ENCODE results near the gene IQCH. TPM values are rescaled to one million over a fixed set of nuclear protein-coding genes. Genes with fewer than 3 reads are reported as not detected.

IQCH gene
- total RNA-seq (2014; rRNA removed), result 4.1 and 4.8 TPM in 2 replicates
- 1.0 TPM for polyA plus RNA-seq (2012)

GRCh38 chr15:67254238-67255175 lies at the start of gene IQCH, which contains the start of gene AAGAB:
TSS of gene IQCH (plus strand) at chr15:67254786. CDS start at chr15:67254897, 111 bp downstream.
TSS of gene AAGAB (minus strand) at chr15:67254661. CDS start at chr15:67254631, 30 bp downstream.
- peak; percentile 97 for DNase-seq (ENCODE audit: low read depth)

GRCh38 chr15:67207555-67208207 lies 46.9 kb upstream of the IQCH start:
- no peak for DNase-seq (ENCODE audit: low read depth)

- no peak for DNase-seq (ENCODE audit: low read depth)
These were observed 46.2 kb upstream of the IQCH start for GRCh38 chr15:67208396-67208795.

DNA sequence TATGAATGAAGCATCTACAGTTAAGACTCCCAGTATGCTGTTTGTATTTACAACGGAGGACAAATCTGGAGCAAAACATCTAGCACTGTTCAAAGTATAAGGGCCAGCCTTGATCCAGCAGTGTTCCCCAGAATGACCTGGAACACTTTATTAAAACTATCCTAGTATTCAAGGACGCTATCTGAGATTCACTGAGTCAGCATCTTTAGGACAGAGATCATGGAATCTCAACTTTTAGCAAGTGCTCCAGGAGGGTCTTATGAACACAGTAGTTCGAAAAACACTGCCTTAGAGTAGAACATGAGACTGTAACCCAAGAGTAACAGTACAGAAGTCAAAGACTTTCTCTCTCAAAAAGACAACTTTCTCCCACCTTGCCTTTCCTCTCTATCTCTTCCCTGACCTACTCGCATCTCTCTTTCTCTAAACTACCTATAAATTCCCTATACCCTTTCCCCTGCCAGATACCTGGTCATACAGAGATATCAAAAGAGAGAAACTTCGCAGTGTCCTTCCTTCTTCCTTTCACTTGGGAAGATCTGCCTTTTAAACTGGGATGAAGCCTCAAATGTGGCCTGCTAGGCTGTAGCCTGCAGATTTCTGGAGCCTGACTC lies 43.9 kb upstream of the IQCH start:
- DNase-seq (ENCODE audit: low read depth), result no peak

GRCh38 chr15:67212684-67213367 lies 41.8 kb upstream of the IQCH start:
- DNase-seq (ENCODE audit: low read depth), result no peak

- no peak for DNase-seq (ENCODE audit: low read depth)
These were observed 39.5 kb upstream of the IQCH start for GRCh38 chr15:67215102-67215501.

GRCh38 chr15:67216859-67217258 lies 37.7 kb upstream of the IQCH start:
- DNase-seq (ENCODE audit: low read depth), result no peak

DNA sequence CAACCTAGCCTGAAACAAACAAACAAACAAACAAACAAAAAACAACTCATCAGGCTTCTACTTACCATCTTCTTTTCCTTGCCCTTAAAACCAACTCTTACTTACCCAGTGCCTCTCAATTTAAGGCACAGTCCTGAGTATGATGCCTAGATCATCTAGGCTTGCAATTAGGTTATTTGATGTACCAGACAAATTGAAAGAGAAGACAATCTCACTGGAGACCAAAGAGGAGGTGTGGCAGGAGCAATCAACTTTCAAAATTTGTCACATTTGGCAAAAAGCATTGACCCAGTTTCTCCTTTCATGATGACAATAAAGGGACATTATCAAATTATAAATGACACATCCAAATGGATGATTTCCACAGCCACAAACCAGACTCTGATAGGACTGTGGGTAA lies 36.2 kb upstream of the IQCH start:
- DNase-seq (ENCODE audit: low read depth), result no peak

DNA sequence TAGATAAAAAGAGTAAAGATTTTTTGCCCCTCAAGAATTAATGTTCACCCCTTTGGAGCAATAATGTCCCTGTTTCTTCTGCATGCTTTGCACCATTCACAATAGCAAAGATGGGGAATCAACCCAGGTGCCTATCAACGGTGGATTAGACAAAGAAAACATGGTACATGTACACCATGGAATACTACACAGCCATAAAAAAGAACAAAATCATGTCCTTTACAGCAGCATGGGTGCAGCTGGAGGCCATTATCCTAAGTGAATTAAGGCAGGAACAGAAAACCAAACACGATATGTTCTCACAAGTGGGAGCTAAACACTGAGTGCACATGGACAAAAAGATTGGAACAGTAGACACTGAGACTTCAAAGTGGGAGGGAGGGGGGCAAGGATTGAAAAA lies 35.3 kb upstream of the IQCH start:
- DNase-seq (ENCODE audit: low read depth), result no peak

GRCh38 chr15:67224889-67225288 lies 29.7 kb upstream of the IQCH start:
- DNase-seq (ENCODE audit: low read depth), result no peak

GRCh38 chr15:67225336-67225735 lies 29.2 kb upstream of the IQCH start:
- peak; percentile 61 for DNase-seq (ENCODE audit: low read depth)

DNA sequence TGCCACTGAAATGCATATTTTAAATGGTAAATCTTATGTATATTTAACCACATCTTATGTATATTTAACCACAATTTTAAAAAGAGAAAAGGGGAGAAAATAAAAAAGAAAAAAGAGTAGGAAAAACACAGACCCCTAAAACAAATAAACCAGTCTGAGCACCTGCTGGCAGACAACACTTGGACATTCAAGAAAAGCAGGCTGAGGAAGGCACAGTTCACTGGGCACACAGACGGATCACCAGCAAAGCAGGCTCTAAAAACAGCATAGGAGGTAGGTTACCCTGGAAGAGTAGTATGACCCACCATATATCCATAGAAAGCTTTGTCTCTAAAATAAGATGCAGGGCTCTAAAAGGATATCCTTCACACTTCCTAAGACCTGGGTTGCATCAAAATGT lies 27.2 kb upstream of the IQCH start:
- no peak for DNase-seq (ENCODE audit: low read depth)

- DNase-seq (ENCODE audit: low read depth), result no peak
These were observed 26.7 kb upstream of the IQCH start for GRCh38 chr15:67227846-67228245.

DNA sequence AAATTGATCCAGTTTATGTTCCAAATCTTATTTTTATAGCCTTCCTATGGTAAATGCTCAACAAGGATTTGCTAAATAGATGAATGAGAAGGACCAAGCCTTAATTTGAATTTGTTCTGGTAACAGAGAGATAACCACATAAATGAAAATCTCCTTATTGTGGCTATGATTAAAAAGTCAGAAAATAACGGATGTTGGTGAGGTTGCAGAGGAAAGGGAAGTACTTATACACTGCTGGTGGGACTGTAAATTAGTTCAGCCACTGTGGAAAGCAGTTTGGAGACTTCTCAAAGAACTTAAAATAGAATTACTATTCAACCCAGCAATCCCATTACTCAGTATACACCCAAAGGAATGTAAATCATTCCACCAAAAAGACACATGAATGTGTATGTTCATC lies 26.3 kb upstream of the IQCH start:
- DNase-seq (ENCODE audit: low read depth), result no peak

DNA sequence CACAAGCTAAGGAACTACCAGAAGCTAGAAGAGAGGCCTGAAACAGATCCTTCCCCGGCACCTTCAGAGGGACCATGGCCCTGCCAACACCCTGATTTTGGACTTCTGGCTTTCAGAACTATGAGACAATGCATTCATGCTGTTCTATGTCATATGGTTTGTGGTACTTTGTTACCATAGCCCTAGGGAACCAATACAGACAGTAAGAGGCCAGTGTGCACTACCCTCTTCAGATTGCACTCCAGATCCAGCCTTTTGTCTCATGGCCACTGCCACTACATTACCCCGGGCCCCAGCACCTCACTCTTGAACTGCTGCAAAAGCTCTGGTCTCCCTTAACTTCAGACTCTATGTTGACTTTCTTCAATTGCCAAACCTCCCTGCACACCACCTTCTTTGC lies 24.1 kb upstream of the IQCH start:
- no peak for DNase-seq (ENCODE audit: low read depth)

DNA sequence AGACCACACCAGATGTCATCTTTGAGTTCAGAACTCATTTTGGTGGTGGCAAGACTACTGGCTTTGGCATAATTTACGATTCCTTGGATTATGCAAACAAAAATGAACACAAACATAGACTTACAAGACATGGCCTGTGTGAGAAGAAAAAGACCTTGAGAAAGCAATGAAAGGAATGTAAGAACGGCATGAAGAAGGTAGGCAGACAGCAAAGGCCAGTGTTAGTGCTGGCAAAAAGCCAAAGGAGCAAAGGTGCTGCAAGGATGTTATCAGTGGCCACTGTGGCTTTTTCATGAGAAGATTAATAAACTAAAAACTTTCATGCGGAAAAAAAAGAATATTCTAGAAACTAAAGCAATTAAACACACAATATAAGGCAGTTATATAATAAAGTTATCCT lies 22.0 kb upstream of the IQCH start:
- DNase-seq (ENCODE audit: low read depth), result no peak

DNA sequence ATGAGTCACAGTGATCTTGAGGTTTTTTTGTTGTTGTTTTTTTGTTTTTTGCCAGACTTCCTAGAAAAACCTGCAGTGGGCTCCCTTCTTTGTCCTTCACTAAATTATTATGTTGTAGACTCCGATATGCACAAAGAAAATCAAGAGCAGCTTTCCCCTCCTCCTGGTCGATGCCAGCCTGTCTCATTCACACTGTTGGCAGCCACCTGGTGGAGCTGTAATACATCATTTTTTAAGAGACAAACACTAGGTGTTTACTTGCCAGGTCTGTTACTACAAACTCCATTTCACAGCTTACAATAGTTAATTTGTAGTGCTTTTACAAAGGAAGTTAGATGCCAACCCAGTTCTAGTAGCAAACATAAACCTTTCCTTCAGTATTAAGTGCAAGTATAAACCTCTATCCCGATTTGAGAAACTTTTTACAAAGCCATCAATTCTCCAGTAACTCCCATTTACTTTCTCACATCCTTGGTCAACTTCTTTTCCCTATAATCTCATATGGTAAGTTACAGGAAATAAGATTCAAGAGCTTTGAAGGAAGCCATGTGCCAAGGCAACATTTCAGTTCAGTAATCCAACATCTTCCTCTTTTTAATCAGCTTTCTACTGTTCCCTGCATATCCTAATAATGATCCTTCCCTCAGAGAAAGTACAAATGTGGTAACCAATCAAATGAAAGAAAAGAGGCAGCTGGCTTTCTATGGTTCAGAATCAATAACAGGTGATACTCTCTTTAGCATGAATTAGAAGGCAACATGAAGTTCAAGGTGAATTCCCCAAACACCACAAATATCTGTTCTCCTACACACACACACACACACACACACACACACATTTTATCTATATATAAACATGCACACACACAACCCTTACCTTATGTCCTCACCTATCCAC lies 14.1 kb upstream of the IQCH start:
- peak; percentile 5 for DNase-seq (ENCODE audit: low read depth)

GRCh38 chr15:67241132-67241855 lies 13.3 kb upstream of the IQCH start:
- peak; percentile 16 for DNase-seq (ENCODE audit: low read depth)

- peak; percentile 2 for DNase-seq (ENCODE audit: low read depth)
These were observed 11.9 kb upstream of the IQCH start for GRCh38 chr15:67242708-67243111.

GRCh38 chr15:67244971-67245478 lies 9.6 kb upstream of the IQCH start:
- peak; percentile 58 for DNase-seq (ENCODE audit: low read depth)

Data from LHCN-M2 (cell line).